Upper lobe of left lung (tissue), 6 donors: Measurements from ENCODE around the gene EYA2. TPM values are rescaled to one million over a fixed set of nuclear protein-coding genes. Genes with fewer than 3 reads are reported as not detected.
A peak's percentile ranks its signal among the peaks of the same experiment; 100 is the strongest.

ENCODE experiments used
- ATAC-seq, 2 donors: fragments of 200-7000 bp; cut with Tn5 transposase; one replicate each; pipeline ENCODE4 v1.9.1; 2022; ENCODE audit warnings: mild to moderate bottlenecking in 2 of 2, moderate library complexity in 2 of 2; ENCODE audit not compliant: low FRiP score in 2 of 2
- DNase-seq, 2 donors: peaks; one replicate each; pipeline ENCODE4 v3.0.0-alpha.2; 2019 to 2020
- H3K27ac ChIP-seq, 4 donors: fragments of 200-600 bp; sonication (generic); one replicate each; pipeline ENCODE4 v1.5.1; 2016 to 2019
- H3K27me3 ChIP-seq, 4 donors: fragments of 200-600 bp; sonication (generic); one replicate each; pipeline ENCODE4 v1.5.1; 2017 to 2019
- H3K36me3 ChIP-seq, 4 donors: fragments of 200-600 bp; sonication (generic); one replicate each; pipeline ENCODE4 v1.5.1; 2016 to 2019
- H3K4me1 ChIP-seq, 4 donors: fragments of 200-600 bp; sonication (generic); one replicate each; pipeline ENCODE4 v1.5.1; 2018 to 2019
- H3K4me3 ChIP-seq, 4 donors: fragments of 200-600 bp; sonication (generic); one replicate each; pipeline ENCODE4 v1.5.1; 2017 to 2019; ENCODE audit warnings: mild to moderate bottlenecking in 2 of 4, moderate library complexity in 1 of 4
- H3K9me3 ChIP-seq, 4 donors: fragments of 200-600 bp; sonication (generic); one replicate each; pipeline ENCODE4 v1.5.1; 2018 to 2019
- CTCF ChIP-seq, 6 experiments: fragments of 450-650 bp in 4 of 6; fragments of 200-600 bp in 2 of 6; sonication (generic) in 2 of 6; IDR thresholded peaks; one replicate each; pipeline ENCODE4 v1.5.1; 2016 to 2019; ENCODE audit warnings: antibody characterized with exemption in 6 of 6
- EP300 ChIP-seq, 4 donors: sonication (generic); formaldehyde crosslinking; IDR thresholded peaks; one replicate each; pipeline ENCODE4 v1.5.1; 2017; ENCODE audit warnings: antibody characterized with exemption in 4 of 4, control low read depth in 2 of 4
- POLR2A ChIP-seq, 4 donors: fragments of 450-650 bp; IDR thresholded peaks; one replicate each; pipeline ENCODE4 v1.5.1; 2016 to 2017; ENCODE audit warnings: antibody characterized with exemption in 4 of 4, mild to moderate bottlenecking in 2 of 4
- POLR2AphosphoS5 ChIP-seq, 2 donors: sonication (generic); formaldehyde crosslinking; IDR thresholded peaks; one replicate each; pipeline ENCODE4 v1.5.1; 2017; ENCODE audit warnings: antibody characterized with exemption in 2 of 2
- WGBS, 2 donors: methylation state at CpG; one replicate each; pipeline ENCODE4 v1.1.5; 2017 to 2018; 5-methylcytosine and 5-hydroxymethylcytosine counted together
- total RNA-seq, 6 donors: library from RNA; depleted of rRNA in 4 of 6; stranded (reverse); fragments of >200 nt in 4 of 6; gene quantifications; one replicate each; pipeline versions ENCODE4 v1.1.0 to v1.2.1, GENCODE V29; 2016 to 2021
- donor health status: DM: no; HTN: no; CAD: no; lungs with moderate emphysema.
- donor health status: DM: no; HTN: yes; CAD: no; lungs with severe emphysema.

Gene EYA2
- total RNA-seq, 6 donors from 2014 or later = 0.66 to 9.4 (median 3.0) TPM

GRCh38 chr20:46899621-46900020, 5.0 kb downstream of the EYA2 start:
- H3K27ac ChIP-seq = no peak overlapping the region
- no peaks in the 10 kb centered on the region for H3K9me3 ChIP-seq
- H3K4me3 ChIP-seq = no peak overlapping the region
- H3K36me3 ChIP-seq = no peaks in the 10 kb centered on the region
- WGBS, 2 donors = 53 to 62% methylated on average over 10 to 11 of the region's 11 CpGs
- no peak for DNase-seq
- TF ChIP-seq EP300 (IDR thresholded peaks at IDR 0.05) = no peak
- TF ChIP-seq CTCF (IDR thresholded peaks at IDR 0.05) = no peak
- no peak for TF ChIP-seq POLR2AphosphoS5 (IDR thresholded peaks at IDR 0.05)
- TF ChIP-seq POLR2A (IDR thresholded peaks at IDR 0.05) = no peak
- H3K27me3 ChIP-seq = peaks cover 0 to 14% (median 5%) of the 10 kb centered on the region in 4 donors
- no peak for ATAC-seq
- H3K4me1 ChIP-seq = peaks cover 0 to 8% (median 0%) of the 10 kb centered on the region in 4 donors

DNA sequence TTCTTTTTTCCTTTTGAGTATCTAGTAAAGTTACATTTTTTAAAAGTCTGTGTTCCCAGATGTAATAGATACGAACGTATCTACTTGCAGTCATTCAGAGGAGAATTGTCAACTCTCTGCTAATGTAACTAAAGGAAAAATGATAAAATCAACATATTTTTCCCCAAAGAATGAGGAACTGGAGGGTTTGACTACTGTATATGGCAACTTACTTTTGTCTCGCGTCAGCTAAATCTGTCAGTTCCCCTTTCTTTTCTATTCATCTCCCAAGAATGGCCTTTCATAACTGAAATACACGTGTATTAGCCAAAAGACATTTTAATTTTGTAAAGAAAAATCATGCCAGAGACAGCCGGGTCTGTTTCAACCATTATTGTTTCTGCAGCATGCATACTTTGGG, 5.4 kb downstream of the EYA2 start:
- no peak for TF ChIP-seq CTCF (IDR thresholded peaks at IDR 0.05)
- TF ChIP-seq EP300 (IDR thresholded peaks at IDR 0.05) = no peak
- TF ChIP-seq POLR2A (IDR thresholded peaks at IDR 0.05) = no peak
- no peak for TF ChIP-seq POLR2AphosphoS5 (IDR thresholded peaks at IDR 0.05)
- Histone ChIP-seq H3K4me3 (no peak overlapping the region), H3K27ac (no peak overlapping the region), H3K27me3 (peaks cover 0 to 9% (median 3%) of the 10 kb centered on the region in 4 donors), H3K4me1 (peaks cover 0 to 3% (median 0%) of the 10 kb centered on the region in 4 donors), H3K36me3 (no peaks in the 10 kb centered on the region), H3K9me3 (no peaks in the 10 kb centered on the region)
- ATAC-seq = peak in 1 of 2 donors; percentile 52
- no peak for DNase-seq
- WGBS, 2 donors = 46 to 54% methylated on average over 6 of the region's 6 CpGs

DNA sequence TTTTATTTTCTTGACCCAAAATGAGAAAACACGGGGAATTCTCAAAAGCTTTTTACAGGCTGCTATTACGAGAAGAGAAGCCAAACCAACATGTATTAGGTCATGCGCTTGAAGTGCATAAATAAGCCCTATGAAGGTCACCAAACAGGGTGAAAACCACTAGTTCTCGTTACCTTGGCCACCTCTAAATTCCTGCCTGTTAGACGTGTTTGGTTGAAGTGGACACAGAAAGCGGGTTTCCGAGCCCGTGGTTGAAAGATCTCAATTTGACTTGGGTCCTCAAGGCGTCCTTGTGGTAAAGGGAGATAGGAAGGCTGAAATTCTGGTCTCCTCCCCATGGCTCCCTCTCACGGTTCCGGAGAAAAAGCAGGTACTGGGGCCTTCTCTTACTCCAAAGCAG, 6.2 kb downstream of the EYA2 start:
- TF ChIP-seq POLR2A (IDR thresholded peaks at IDR 0.05) = no peak
- no peak for TF ChIP-seq EP300 (IDR thresholded peaks at IDR 0.05)
- TF ChIP-seq POLR2AphosphoS5 (IDR thresholded peaks at IDR 0.05) = no peak
- TF ChIP-seq CTCF (IDR thresholded peaks at IDR 0.05) = no peak
- 67 to 77% methylated on average over 11 of the region's 11 CpGs for WGBS, 2 donors
- no peaks in the 10 kb centered on the region for H3K9me3 ChIP-seq
- DNase-seq (no peak), ATAC-seq (no peak)
- no peaks in the 10 kb centered on the region for H3K4me1 ChIP-seq
- no peaks in the 10 kb centered on the region for H3K36me3 ChIP-seq
- H3K27ac ChIP-seq = no peak overlapping the region
- no peak overlapping the region for H3K4me3 ChIP-seq
- peaks cover 0 to 5% (median 0%) of the 10 kb centered on the region in 4 donors for H3K27me3 ChIP-seq

DNA sequence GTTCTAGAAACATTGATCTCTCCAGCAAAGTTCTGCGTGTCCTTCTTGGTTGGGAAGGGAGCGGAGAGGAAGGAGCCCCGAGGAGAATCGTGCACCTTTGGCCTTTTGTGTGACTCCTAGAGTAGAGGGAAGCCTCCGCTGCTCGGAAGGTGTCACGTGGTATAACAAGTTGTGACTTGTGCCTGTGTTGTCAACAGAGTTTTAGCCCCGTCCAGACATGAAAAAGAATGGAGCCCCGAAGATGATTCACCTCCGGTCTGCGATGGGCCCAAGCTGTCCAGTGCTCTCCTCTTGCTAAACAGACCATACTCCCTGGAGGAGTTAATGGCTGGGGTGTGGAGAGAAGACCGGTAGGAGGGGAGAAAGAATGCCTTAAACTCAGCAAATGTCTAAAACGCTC, 7.0 kb downstream of the EYA2 start:
- ATAC-seq = no peak
- H3K9me3 ChIP-seq = no peaks in the 10 kb centered on the region
- H3K27ac ChIP-seq = no peak overlapping the region
- no peaks in the 10 kb centered on the region for H3K27me3 ChIP-seq
- H3K4me1 ChIP-seq = no peaks in the 10 kb centered on the region
- WGBS, 2 donors = 77 to 79% methylated on average over 13 of the region's 13 CpGs
- H3K36me3 ChIP-seq = no peaks in the 10 kb centered on the region
- no peak for DNase-seq
- TF ChIP-seq EP300 (IDR thresholded peaks at IDR 0.05) (no peak), POLR2A (IDR thresholded peaks at IDR 0.05) (no peak), CTCF (IDR thresholded peaks at IDR 0.05) (no peak), POLR2AphosphoS5 (IDR thresholded peaks at IDR 0.05) (no peak)
- H3K4me3 ChIP-seq = no peak overlapping the region

GRCh38 chr20:46903256-46903655, 8.6 kb downstream of the EYA2 start:
- Histone ChIP-seq H3K36me3 (no peaks in the 10 kb centered on the region), H3K27me3 (no peaks in the 10 kb centered on the region), H3K27ac (no peak overlapping the region), H3K4me1 (no peaks in the 10 kb centered on the region), H3K9me3 (no peaks in the 10 kb centered on the region), H3K4me3 (no peak overlapping the region)
- WGBS, 2 donors = 48 to 67% methylated on average over 7 to 9 of the region's 9 CpGs
- no peak for TF ChIP-seq POLR2A (IDR thresholded peaks at IDR 0.05)
- no peak for TF ChIP-seq EP300 (IDR thresholded peaks at IDR 0.05)
- ATAC-seq (no peak), DNase-seq (no peak)
